Natural killer cell treated with Interleukin-12 subunit alpha and Interleukin-12 subunit beta and Interleukin-15 and Interleukin-18, amount 100 ng/mL, for 72 hours (primary cell): ENCODE data around the gene FBLN1. TPM values are rescaled to one million over a fixed set of nuclear protein-coding genes. Genes with fewer than 3 reads are reported as not detected.
"Not testable (repeated sequence)": the region's sequence is repeated elsewhere in the genome, so short reads cannot be mapped to it uniquely, and the experiment has no call there.

Experiments
- ATAC-seq, 2 donors: fragments of 150-1000 bp; cut with Tn5 transposase in 1 of 2; sonication (Bioruptor Pico), chemical (Tn5 transposase) in 1 of 2; 2 replicates each; pipeline ENCODE4 v1.10.0; 2021
- DNase-seq: peaks from one replicate; pipeline ENCODE4 v3.0.0; 2022; ENCODE audit warnings: low spot score
- H3K27ac Mint-ChIP-seq, 2 donors: 1 replicate in 1 of 2; 2 replicates in 1 of 2; pipeline ENCODE4 v1.8.0; 2022; ENCODE audit warnings: mixed read lengths in 2 of 2, mild to moderate bottlenecking in 1 of 2, moderate library complexity in 1 of 2
- H3K27me3 Mint-ChIP-seq, 2 donors: 1 replicate in 1 of 2; 2 replicates in 1 of 2; pipeline ENCODE4 v1.8.0; 2022; ENCODE audit warnings: mixed read lengths in 2 of 2
- H3K36me3 Mint-ChIP-seq: one replicate; pipeline ENCODE4 v1.8.0; 2022; ENCODE audit warnings: mixed read lengths
- H3K4me1 Mint-ChIP-seq, 2 donors: 1 replicate in 1 of 2; 2 replicates in 1 of 2; pipeline ENCODE4 v1.8.0; 2022; ENCODE audit warnings: low read depth in 2 of 2, mixed read lengths in 2 of 2, mild to moderate bottlenecking in 1 of 2
- H3K4me3 Mint-ChIP-seq: one replicate; pipeline ENCODE4 v1.8.0; 2022; ENCODE audit warnings: mixed read lengths
- H3K9me3 Mint-ChIP-seq: 2 replicates; pipeline ENCODE4 v1.8.0; 2022; ENCODE audit warnings: mixed read lengths
- total RNA-seq, 2 donors: library from RNA; stranded (reverse); gene quantifications; one replicate each; pipeline ENCODE4 v1.2.3, GENCODE V29; 2022

The FBLN1 gene, protein sequence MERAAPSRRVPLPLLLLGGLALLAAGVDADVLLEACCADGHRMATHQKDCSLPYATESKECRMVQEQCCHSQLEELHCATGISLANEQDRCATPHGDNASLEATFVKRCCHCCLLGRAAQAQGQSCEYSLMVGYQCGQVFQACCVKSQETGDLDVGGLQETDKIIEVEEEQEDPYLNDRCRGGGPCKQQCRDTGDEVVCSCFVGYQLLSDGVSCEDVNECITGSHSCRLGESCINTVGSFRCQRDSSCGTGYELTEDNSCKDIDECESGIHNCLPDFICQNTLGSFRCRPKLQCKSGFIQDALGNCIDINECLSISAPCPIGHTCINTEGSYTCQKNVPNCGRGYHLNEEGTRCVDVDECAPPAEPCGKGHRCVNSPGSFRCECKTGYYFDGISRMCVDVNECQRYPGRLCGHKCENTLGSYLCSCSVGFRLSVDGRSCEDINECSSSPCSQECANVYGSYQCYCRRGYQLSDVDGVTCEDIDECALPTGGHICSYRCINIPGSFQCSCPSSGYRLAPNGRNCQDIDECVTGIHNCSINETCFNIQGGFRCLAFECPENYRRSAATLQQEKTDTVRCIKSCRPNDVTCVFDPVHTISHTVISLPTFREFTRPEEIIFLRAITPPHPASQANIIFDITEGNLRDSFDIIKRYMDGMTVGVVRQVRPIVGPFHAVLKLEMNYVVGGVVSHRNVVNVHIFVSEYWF
- total RNA-seq, result not detected

DNA sequence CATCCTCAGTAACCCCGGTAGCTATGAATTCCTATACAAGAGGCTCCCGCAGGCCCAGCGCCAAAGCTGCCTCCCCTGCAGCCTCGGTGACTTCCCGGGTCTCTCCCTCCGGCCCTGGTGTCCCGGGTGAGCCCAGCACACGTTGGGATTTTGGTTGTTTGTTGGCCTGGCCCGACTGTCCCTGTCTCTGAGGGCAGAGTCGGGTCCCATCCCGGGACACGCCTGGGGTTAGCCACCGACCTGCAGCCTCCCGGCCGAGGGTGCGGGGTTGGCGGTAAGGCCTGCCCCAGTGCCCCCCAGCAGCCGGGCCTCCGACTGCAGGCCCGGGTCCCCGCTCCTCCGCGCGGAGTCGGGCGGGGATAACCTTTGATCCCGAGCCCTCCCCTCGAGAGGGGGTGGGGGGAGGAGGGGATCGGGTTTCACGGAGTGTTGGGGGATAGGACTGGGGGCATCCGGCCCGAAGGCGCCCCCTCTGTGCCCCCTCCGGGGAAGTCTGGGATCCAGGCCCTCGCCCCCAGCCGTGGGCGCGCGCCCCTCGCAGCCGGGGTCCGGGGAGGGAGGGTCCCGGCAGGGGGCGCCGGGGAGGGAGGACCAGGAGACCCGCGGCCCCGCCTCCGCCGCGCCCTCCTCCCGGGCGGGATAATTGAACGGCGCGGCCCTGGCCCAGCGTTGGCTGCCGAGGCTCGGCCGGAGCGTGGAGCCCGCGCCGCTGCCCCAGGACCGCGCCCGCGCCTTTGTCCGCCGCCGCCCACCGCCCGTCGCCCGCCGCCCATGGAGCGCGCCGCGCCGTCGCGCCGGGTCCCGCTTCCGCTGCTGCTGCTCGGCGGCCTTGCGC is at the start of gene FBLN1:
Gene FBLN1 (plus strand): TSS at position 669 of the 835 bp plus-strand sequence. CDS start 103 bp downstream, at position 772.
- Mint-ChIP-seq H3K4me1 (no peaks in the 10 kb centered on the region), H3K27me3 (peaks cover 17 to 23% of the 10 kb centered on the region in 2 donors)
- peak in 1 of 2 donors; percentile 18 for ATAC-seq

GRCh38 chr22:45453764-45454163 is 48.9 kb upstream of the FBLN1 start:
- no peak overlapping the region for H3K27ac Mint-ChIP-seq
- no peak overlapping the region for H3K4me3 Mint-ChIP-seq
- DNase-seq, result peak; percentile 18
- no peak for ATAC-seq
- no peaks in the 10 kb centered on the region for H3K36me3 Mint-ChIP-seq
- peaks cover 0 to 10% of the 10 kb centered on the region in 2 donors for H3K27me3 Mint-ChIP-seq
- no peaks in the 10 kb centered on the region for H3K9me3 Mint-ChIP-seq
- no peaks in the 10 kb centered on the region for H3K4me1 Mint-ChIP-seq

More for the DNA sequence above, at the start of gene FBLN1:
- Mint-ChIP-seq H3K4me3 (no peak within 1 kb of the TSS), H3K27ac (no peak within 1 kb of the TSS), H3K36me3 (no peaks in the 10 kb centered on the region), H3K9me3 (no peaks in the 10 kb centered on the region)
- peak; percentile 57 for DNase-seq

GRCh38 chr22:45454275-45454674 is 48.4 kb upstream of the FBLN1 start:
- Mint-ChIP-seq H3K4me3 (no peak overlapping the region), H3K4me1 (no peaks in the 10 kb centered on the region), H3K27me3 (peaks cover 0 to 10% of the 10 kb centered on the region in 2 donors), H3K9me3 (no peaks in the 10 kb centered on the region), H3K27ac (no peak overlapping the region), H3K36me3 (no peaks in the 10 kb centered on the region)
- DNase-seq (peak; percentile 25), ATAC-seq (no peak)

DNA sequence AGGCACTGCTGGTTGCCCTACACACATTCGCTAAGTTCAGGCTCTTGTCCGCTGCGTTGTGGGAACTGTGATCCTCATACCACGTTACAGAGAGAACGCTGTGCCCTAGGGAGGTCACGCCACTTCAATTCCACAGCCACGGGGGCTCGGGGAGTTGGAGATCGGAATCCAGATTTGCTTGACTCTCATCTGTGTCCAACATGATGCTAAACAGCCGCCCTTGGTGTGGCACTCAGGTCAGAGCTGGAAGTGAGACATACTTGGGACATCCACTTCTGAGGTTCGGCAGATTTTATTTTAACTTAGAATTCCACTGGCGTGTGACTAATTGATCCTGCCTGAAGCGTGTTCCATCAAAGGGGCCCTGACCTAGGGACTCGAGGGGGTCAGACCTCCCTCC is 47.5 kb upstream of the FBLN1 start:
- no peak overlapping the region for H3K4me3 Mint-ChIP-seq
- H3K36me3 Mint-ChIP-seq, result no peaks in the 10 kb centered on the region
- no peak for ATAC-seq
- H3K9me3 Mint-ChIP-seq, result no peaks in the 10 kb centered on the region
- no peaks in the 10 kb centered on the region for H3K4me1 Mint-ChIP-seq
- no peak for DNase-seq
- peaks cover 0 to 10% of the 10 kb centered on the region in 2 donors for H3K27me3 Mint-ChIP-seq
- no peak overlapping the region for H3K27ac Mint-ChIP-seq

DNA sequence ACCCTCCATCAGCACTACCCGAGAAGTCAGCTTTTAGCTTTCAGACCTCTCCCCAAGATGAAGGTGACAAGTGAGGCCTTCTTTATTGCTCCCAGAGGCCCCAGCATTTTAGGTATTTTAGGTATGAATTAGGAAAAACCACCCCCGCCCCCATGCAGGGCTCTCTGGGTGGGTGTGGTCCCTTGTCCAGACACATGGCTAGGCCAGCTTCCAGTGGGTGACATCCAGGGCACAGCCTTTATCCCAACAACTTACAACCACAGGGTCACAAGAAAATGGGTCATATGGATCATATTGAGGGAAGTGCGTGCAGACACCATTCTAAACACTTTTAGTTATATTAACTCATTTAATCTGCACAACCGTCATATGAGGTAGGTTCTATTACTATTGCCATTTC is 47.1 kb upstream of the FBLN1 start:
- ATAC-seq (no peak), DNase-seq (no peak)
- Mint-ChIP-seq H3K4me1 (no peaks in the 10 kb centered on the region), H3K9me3 (no peaks in the 10 kb centered on the region), H3K27me3 (peaks cover 0 to 9% of the 10 kb centered on the region in 2 donors), H3K27ac (no peak overlapping the region), H3K4me3 (no peak overlapping the region), H3K36me3 (no peaks in the 10 kb centered on the region)

- DNase-seq (peak; percentile 56), ATAC-seq (no peak)
- Mint-ChIP-seq H3K36me3 (no peaks in the 10 kb centered on the region), H3K4me3 (no peak overlapping the region), H3K27me3 (peaks cover 0 to 8% of the 10 kb centered on the region in 2 donors), H3K9me3 (no peaks in the 10 kb centered on the region), H3K4me1 (no peaks in the 10 kb centered on the region), H3K27ac (no peak overlapping the region)
These were observed 45.9 kb upstream of the FBLN1 start for GRCh38 chr22:45456811-45457210.

DNA sequence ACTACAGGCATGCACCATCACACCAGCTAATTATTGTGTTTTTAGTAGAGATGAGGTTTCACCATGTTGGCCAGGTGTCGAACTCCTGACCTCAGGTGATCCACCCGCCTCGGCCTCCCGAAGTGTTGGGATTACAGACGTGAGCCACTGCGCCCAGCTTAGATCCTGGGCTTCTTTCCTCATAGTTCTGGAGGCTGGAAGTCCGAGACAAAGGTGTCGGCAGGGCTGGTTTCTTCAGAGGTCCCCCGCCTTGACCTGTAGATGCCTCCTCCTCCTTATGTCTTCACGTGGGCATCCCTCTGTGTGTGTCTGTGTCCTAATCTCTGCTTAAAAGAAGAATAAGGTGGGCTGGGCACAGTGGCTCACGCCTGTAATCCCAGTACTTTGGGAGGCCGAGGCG is 44.2 kb upstream of the FBLN1 start:
- no peaks in the 10 kb centered on the region for H3K36me3 Mint-ChIP-seq
- H3K27ac Mint-ChIP-seq, result no peak overlapping the region
- ATAC-seq, result no peak
- H3K4me1 Mint-ChIP-seq, result no peaks in the 10 kb centered on the region
- H3K27me3 Mint-ChIP-seq, result peaks cover 0 to 2% of the 10 kb centered on the region in 2 donors
- no peak overlapping the region for H3K4me3 Mint-ChIP-seq
- no peaks in the 10 kb centered on the region for H3K9me3 Mint-ChIP-seq
- DNase-seq, result peak; percentile 22

DNA sequence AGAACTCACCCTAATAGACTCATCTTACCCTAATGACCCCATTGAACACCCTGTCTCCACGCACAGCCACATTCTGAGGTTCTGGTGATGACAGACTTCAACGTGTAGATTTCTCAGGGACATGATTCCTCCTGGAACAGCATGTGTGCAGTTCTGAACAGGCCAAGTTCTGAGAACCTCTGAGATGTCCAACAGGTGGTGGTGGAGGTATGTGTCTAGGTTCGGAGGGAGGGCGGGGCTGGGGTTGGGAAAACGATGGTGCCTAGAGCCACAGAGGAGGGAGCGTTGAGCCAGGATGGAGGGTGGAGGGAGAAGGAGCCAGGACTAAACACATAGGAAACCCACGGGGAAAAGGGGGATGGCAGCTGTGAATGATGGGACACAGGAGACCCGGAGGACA is 43.4 kb upstream of the FBLN1 start:
- Mint-ChIP-seq H3K36me3 (no peaks in the 10 kb centered on the region), H3K27me3 (peaks cover 1 to 3% of the 10 kb centered on the region in 2 donors), H3K27ac (no peak overlapping the region), H3K9me3 (no peaks in the 10 kb centered on the region), H3K4me1 (no peaks in the 10 kb centered on the region), H3K4me3 (no peak overlapping the region)
- DNase-seq, result peak; percentile 8
- ATAC-seq, result no peak

- H3K36me3 Mint-ChIP-seq, result no peaks in the 10 kb centered on the region
- H3K9me3 Mint-ChIP-seq, result no peaks in the 10 kb centered on the region
- H3K27me3 Mint-ChIP-seq, result peaks cover 8 to 12% of the 10 kb centered on the region in 2 donors
- H3K4me1 Mint-ChIP-seq, result no peaks in the 10 kb centered on the region
- no peak for ATAC-seq
- H3K27ac Mint-ChIP-seq, result no peak overlapping the region
- H3K4me3 Mint-ChIP-seq, result no peak overlapping the region
- peak; percentile 22 for DNase-seq
These were observed 42.2 kb upstream of the FBLN1 start for GRCh38 chr22:45460288-45461109.

DNA sequence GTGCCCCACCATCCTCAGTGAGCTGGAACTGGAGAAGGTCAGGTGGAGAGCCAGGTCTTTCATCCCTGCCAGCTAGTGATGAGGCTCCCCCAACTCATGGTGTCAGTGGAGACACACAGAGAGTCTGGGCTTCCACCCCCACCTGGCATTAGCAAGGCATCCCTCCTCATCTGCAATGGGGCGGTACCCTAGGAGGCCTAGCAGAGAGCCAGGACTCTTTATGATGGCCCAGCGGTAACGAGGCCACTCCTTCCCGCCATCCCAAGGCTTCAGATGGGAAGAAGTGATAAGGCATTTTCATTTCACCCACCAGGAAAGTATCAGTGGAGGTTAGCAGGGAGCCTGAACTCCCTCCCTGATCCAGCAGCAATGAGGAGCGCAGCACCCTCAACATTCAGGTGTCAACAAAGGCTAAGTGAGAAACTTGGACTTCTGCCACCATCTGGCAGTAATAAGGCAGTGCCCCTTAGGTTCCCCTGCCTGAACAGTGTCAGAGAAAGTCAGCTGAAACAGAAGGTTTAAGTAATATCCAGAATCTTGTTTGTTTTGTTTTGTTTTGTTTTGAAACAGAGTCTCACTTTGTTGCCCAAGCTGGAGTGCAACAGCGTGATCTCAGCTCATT is 40.5 kb upstream of the FBLN1 start:
- no peak for ATAC-seq
- no peaks in the 10 kb centered on the region for H3K9me3 Mint-ChIP-seq
- no peaks in the 10 kb centered on the region for H3K4me1 Mint-ChIP-seq

DNA sequence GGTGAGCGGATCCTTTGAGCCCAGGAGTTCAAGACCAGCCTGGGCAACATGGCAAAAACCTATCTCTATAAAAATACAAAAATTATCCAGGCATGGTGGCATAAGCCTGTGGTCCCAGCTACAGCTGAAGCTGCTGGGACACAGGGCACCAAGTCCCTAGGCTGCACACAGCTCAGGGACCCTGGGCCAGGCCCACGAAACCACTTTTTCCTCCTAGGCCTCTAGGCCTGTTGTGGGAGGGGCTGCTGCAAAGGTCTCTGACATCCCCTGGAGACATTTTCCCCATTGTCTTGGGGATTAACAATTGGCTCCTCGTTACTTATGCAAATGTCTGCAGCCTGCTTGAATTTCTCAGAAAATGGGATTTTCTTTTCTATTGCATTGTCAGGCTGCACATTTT is 39.0 kb upstream of the FBLN1 start:
- not testable (repeated sequence) for H3K27ac Mint-ChIP-seq, H3K9me3 Mint-ChIP-seq, DNase-seq, H3K4me3 Mint-ChIP-seq, ATAC-seq, H3K36me3 Mint-ChIP-seq, H3K4me1 Mint-ChIP-seq
- peaks cover 18 to 19% of the 10 kb centered on the region in 2 donors for H3K27me3 Mint-ChIP-seq

More for the DNA sequence above, 40.5 kb upstream of the FBLN1 start:
- no peak overlapping the region for H3K4me3 Mint-ChIP-seq
- no peaks in the 10 kb centered on the region for H3K36me3 Mint-ChIP-seq
- H3K27ac Mint-ChIP-seq, result no peak overlapping the region
- H3K27me3 Mint-ChIP-seq, result peaks cover 12 to 13% of the 10 kb centered on the region in 2 donors
- DNase-seq, result no peak

DNA sequence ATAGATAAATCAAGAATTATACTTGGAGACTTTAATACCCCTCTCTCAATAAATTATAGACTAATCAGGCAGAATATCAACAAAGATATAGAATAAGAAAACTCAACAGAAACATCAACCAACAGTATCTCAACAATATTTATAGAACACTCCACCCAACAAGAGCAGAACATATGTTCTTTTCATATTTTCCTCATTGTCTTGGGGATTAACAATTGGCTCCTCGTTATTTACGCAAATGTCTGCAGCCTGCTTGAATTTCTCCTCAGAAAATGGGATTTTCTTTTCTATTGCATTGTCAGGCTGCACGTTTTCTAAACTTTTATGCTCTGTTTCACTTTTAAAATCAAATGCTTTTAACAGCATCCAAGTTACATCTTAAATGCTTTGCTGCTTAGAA is 37.0 kb upstream of the FBLN1 start:
- Mint-ChIP-seq H3K36me3 (no peaks in the 10 kb centered on the region), H3K4me3 (no peak overlapping the region), H3K4me1 (no peaks in the 10 kb centered on the region), H3K27ac (no peak overlapping the region), H3K27me3 (peaks cover 18 to 19% of the 10 kb centered on the region in 2 donors), H3K9me3 (no peaks in the 10 kb centered on the region)
- ATAC-seq (no peak), DNase-seq (no peak)

DNA sequence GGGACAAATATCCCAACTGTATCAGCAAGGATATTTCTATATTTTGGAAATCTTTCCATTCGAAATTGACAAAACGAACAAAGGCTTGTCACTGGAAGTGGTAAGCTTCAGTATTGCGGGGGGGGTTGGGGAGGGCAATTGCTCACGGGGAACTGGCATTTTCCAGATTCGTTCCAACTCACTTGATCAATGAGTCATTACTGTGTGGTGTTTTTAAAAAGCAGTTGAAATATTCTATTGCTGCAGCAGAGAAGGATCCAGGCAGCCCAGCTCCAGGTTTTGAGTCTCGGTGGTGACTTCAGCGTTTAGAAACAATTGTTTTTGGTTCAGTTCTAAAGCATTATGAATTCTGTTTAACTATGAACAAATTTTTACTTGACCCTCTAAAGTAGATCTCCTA is 33.8 kb upstream of the FBLN1 start:
- ATAC-seq, result no peak
- peaks cover 18 to 23% of the 10 kb centered on the region in 2 donors for H3K27me3 Mint-ChIP-seq
- no peaks in the 10 kb centered on the region for H3K36me3 Mint-ChIP-seq
- no peak overlapping the region for H3K4me3 Mint-ChIP-seq
- DNase-seq, result no peak
- H3K9me3 Mint-ChIP-seq, result no peaks in the 10 kb centered on the region
- no peaks in the 10 kb centered on the region for H3K4me1 Mint-ChIP-seq
- no peak overlapping the region for H3K27ac Mint-ChIP-seq
